ENCODE measurements around the gene SLC25A27. TPM values are rescaled to one million over a fixed set of nuclear protein-coding genes. Genes with fewer than 3 reads are reported as not detected.

Gene SLC25A27
- total and polyA plus RNA-seq, 2 experiments from 2014 or later, result 2.4 to 3.0 TPM

DNA sequence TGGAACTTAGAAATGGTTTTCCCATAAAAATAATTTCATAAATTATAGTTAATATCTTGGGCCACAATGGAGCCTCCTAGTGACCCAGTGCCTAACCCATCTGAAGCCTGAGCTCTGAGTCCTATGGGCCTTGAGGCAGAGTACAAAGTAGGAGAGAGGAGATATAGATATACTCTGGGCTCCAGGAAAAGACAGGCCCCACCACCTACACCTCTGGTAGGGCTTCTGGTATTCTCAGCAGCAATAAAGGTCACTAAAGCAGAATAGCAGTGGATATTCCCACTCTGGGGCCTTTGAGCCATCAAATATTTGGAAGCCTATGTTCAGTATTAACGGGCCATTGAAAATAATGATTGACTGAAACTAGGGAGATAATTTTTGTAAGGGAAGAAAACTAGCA lies 24.3 kb upstream of the SLC25A27 start:
- H3K9ac ChIP-seq, result no peak overlapping the region
- H3K36me3 ChIP-seq (ENCODE audit: low read depth), result no peaks in the 10 kb centered on the region
- H3K9me2 ChIP-seq (ENCODE audit: insufficient read depth), result no peaks in the 10 kb centered on the region
- H3K4me1 ChIP-seq (ENCODE audit: insufficient read depth), result no peaks in the 10 kb centered on the region
- H3F3A ChIP-seq (ENCODE audit: insufficient read depth), result no peaks in the 10 kb centered on the region
- H3K79me2 ChIP-seq (ENCODE audit: insufficient read depth), result no peaks in the 10 kb centered on the region
- H3K4me2 ChIP-seq (ENCODE audit: unreplicated experiment), result no peak overlapping the region
- DNase-seq, result no peak
- no peak overlapping the region for H2AFZ ChIP-seq
- no peaks in the 10 kb centered on the region for H4K20me1 ChIP-seq (ENCODE audit: insufficient read depth)
- in situ Hi-C loops (cut with MboI), result no loop called here
- TF ChIP-seq EZH2phosphoT487 (IDR thresholded peaks at IDR 0.05; ENCODE audit: insufficient read depth, low read depth) (no peak), EZH2 (IDR thresholded peaks at IDR 0.05; ENCODE audit: insufficient read depth, poor library complexity, severe bottlenecking) (no peak)
- H3K9me3 ChIP-seq (ENCODE audit: low read depth), result no peaks in the 10 kb centered on the region
- H3K27me3 ChIP-seq (replicated peaks; ENCODE audit: insufficient read depth), result no peaks in the 10 kb centered on the region
- WGBS, 2 experiments (ENCODE audit: low coverage in 1 of 2, low lambda C conversion rate in 2 of 2, missing lambda C conversion rate in 2 of 2), result 71 to 83% methylated on average over 1 of the region's 1 CpG
- no peak overlapping the region for H3K27ac ChIP-seq
- no peak overlapping the region for H3K4me3 ChIP-seq

DNA sequence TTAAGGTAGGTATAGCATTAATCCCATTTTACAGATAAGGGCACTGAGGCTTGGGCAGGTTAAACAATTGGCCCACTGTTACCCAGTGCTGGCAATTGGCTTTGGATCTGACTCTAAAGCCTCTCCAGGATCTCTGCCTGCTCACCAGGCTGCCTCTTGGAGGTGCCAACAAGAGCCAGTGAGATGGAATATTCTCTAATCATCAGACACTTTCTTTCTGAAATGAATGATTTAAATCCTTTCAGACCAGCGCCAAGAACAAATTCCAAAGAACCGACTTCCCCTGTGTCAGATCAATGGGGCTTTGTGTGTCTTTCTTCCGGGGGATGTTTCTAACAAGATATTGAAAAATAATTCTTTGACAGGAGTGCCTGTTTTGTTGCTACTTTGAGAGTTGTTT lies 23.8 kb upstream of the SLC25A27 start:
- H3K9me3 ChIP-seq (ENCODE audit: low read depth), result no peaks in the 10 kb centered on the region
- in situ Hi-C loops (cut with MboI), result no loop called here
- H3K36me3 ChIP-seq (ENCODE audit: low read depth), result no peaks in the 10 kb centered on the region
- no peaks in the 10 kb centered on the region for H3K27me3 ChIP-seq (replicated peaks; ENCODE audit: insufficient read depth)
- H3K4me2 ChIP-seq (ENCODE audit: unreplicated experiment), result no peak overlapping the region
- DNase-seq, result no peak
- no peak overlapping the region for H3K9ac ChIP-seq
- no peaks in the 10 kb centered on the region for H3K79me2 ChIP-seq (ENCODE audit: insufficient read depth)
- no peak overlapping the region for H2AFZ ChIP-seq
- no peaks in the 10 kb centered on the region for H4K20me1 ChIP-seq (ENCODE audit: insufficient read depth)
- no peak overlapping the region for H3K4me3 ChIP-seq
- H3K4me1 ChIP-seq (ENCODE audit: insufficient read depth), result no peaks in the 10 kb centered on the region
- TF ChIP-seq EZH2phosphoT487 (IDR thresholded peaks at IDR 0.05; ENCODE audit: insufficient read depth, low read depth), result no peak
- TF ChIP-seq EZH2 (IDR thresholded peaks at IDR 0.05; ENCODE audit: insufficient read depth, poor library complexity, severe bottlenecking), result no peak
- WGBS, 2 experiments (ENCODE audit: low coverage in 1 of 2, low lambda C conversion rate in 2 of 2, missing lambda C conversion rate in 2 of 2), result 67 to 68% methylated on average over 3 of the region's 3 CpGs
- H3K27ac ChIP-seq, result no peak overlapping the region
- no peaks in the 10 kb centered on the region for H3F3A ChIP-seq (ENCODE audit: insufficient read depth)
- H3K9me2 ChIP-seq (ENCODE audit: insufficient read depth), result no peaks in the 10 kb centered on the region

DNA sequence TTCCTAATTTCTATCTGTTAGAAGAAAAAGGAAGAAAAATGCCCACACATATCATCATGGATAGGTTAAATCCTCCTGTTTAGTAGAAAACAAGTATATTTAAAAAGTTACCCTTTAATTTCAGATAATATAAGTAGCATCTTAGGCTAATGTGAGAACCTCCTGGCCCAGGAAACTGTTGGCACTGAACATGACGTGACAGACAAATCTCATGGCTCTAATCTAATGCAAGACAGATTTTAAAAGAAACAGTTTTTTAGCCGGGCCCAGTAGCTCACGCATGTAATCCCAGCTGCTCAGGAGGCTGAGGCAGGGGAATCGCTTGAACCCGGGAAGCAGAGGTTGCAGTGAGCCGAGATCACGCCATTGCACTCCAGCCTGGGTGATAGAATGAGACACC lies 23.1 kb upstream of the SLC25A27 start:
- H3K36me3 ChIP-seq (ENCODE audit: low read depth), result no peaks in the 10 kb centered on the region
- H3K79me2 ChIP-seq (ENCODE audit: insufficient read depth), result no peaks in the 10 kb centered on the region
- no peaks in the 10 kb centered on the region for H3F3A ChIP-seq (ENCODE audit: insufficient read depth)
- in situ Hi-C loops (cut with MboI), result no loop called here
- H3K27me3 ChIP-seq (replicated peaks; ENCODE audit: insufficient read depth), result no peaks in the 10 kb centered on the region
- H2AFZ ChIP-seq, result no peak overlapping the region
- no peak overlapping the region for H3K4me3 ChIP-seq
- no peaks in the 10 kb centered on the region for H3K4me1 ChIP-seq (ENCODE audit: insufficient read depth)
- H3K27ac ChIP-seq, result no peak overlapping the region
- no peak overlapping the region for H3K4me2 ChIP-seq (ENCODE audit: unreplicated experiment)
- H3K9me3 ChIP-seq (ENCODE audit: low read depth), result no peaks in the 10 kb centered on the region
- no peak overlapping the region for H3K9ac ChIP-seq
- no peaks in the 10 kb centered on the region for H4K20me1 ChIP-seq (ENCODE audit: insufficient read depth)
- no peak for DNase-seq
- TF ChIP-seq EZH2phosphoT487 (IDR thresholded peaks at IDR 0.05; ENCODE audit: insufficient read depth, low read depth), result no peak
- no peak for TF ChIP-seq EZH2 (IDR thresholded peaks at IDR 0.05; ENCODE audit: insufficient read depth, poor library complexity, severe bottlenecking)
- WGBS, 2 experiments (ENCODE audit: low coverage in 1 of 2, low lambda C conversion rate in 2 of 2, missing lambda C conversion rate in 2 of 2), result 52 to 55% methylated on average over 7 of the region's 7 CpGs
- H3K9me2 ChIP-seq (ENCODE audit: insufficient read depth), result no peaks in the 10 kb centered on the region

DNA sequence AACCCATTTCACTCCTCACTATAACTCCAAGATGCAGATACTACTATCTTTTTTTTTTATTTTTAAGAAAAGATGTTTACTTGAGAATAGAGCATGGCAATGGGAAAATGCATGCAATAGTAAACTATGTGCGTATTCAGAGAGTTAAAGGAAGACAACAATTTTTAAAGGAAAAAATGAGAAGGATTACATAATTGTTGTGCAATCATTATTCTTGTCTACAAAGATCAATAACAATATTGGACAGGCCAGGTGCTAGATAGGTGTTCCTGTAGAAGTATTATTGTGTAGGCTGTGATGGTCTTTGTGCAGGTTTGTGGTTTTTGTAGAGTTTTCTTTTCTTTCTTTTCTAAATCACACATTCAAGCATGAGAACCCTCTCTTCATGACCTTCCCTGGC lies 20.7 kb upstream of the SLC25A27 start:
- no peak overlapping the region for H3K27ac ChIP-seq
- no peak overlapping the region for H3K4me2 ChIP-seq (ENCODE audit: unreplicated experiment)
- H3F3A ChIP-seq (ENCODE audit: insufficient read depth), result peaks cover 5% of the 10 kb centered on the region; the same call in 1 of the 2 replicates
- H3K27me3 ChIP-seq (replicated peaks; ENCODE audit: insufficient read depth), result no peaks in the 10 kb centered on the region
- no peaks in the 10 kb centered on the region for H3K36me3 ChIP-seq (ENCODE audit: low read depth)
- no peaks in the 10 kb centered on the region for H4K20me1 ChIP-seq (ENCODE audit: insufficient read depth)
- no peaks in the 10 kb centered on the region for H3K79me2 ChIP-seq (ENCODE audit: insufficient read depth)
- TF ChIP-seq EZH2 (IDR thresholded peaks at IDR 0.05; ENCODE audit: insufficient read depth, poor library complexity, severe bottlenecking), result no peak
- no peak for TF ChIP-seq EZH2phosphoT487 (IDR thresholded peaks at IDR 0.05; ENCODE audit: insufficient read depth, low read depth)
- no peak overlapping the region for H2AFZ ChIP-seq
- H3K4me3 ChIP-seq, result no peak overlapping the region
- in situ Hi-C loops (cut with MboI), result no loop called here
- DNase-seq, result no peak
- H3K4me1 ChIP-seq (ENCODE audit: insufficient read depth), result peaks cover 5% of the 10 kb centered on the region; the same call in 1 of the 2 replicates
- H3K9ac ChIP-seq, result no peak overlapping the region
- 93 to 96% methylated on average over 1 of the region's 1 CpG for WGBS, 2 experiments (ENCODE audit: low coverage in 1 of 2, low lambda C conversion rate in 2 of 2, missing lambda C conversion rate in 2 of 2)
- no peaks in the 10 kb centered on the region for H3K9me2 ChIP-seq (ENCODE audit: insufficient read depth)
- no peaks in the 10 kb centered on the region for H3K9me3 ChIP-seq (ENCODE audit: low read depth)

DNA sequence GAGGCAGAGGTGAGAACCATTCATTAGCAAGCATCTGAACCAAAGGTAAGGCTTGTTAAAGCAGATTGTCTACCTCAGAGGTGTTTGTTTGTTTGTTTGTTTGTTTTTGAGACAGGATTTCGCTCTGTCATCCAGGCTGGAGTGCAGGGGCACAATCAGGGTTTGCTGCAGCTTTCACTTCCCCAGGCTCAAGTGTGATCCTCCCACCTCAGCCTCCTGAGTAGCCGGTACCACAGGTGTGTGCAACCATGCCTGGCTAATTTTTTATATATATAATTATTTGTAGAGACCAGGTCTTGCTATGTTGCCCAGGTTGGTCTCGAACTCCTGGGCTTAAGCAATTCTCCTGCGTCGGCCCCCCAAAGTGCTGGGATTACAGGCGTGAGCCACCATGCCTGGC lies 17.3 kb upstream of the SLC25A27 start:
- Histone ChIP-seq H3K4me1 (ENCODE audit: insufficient read depth) (peaks cover 12% of the 10 kb centered on the region), H3K36me3 (ENCODE audit: low read depth) (no peaks in the 10 kb centered on the region), H3K9me3 (ENCODE audit: low read depth) (no peaks in the 10 kb centered on the region), H3K27me3 (replicated peaks; ENCODE audit: insufficient read depth) (no peaks in the 10 kb centered on the region), H3K27ac (no peak overlapping the region), H3F3A (ENCODE audit: insufficient read depth) (peaks cover 5% of the 10 kb centered on the region; the same call in 1 of the 2 replicates), H3K4me2 (ENCODE audit: unreplicated experiment) (no peak overlapping the region), H4K20me1 (ENCODE audit: insufficient read depth) (no peaks in the 10 kb centered on the region), H2AFZ (no peak overlapping the region), H3K9ac (no peak overlapping the region), H3K79me2 (ENCODE audit: insufficient read depth) (no peaks in the 10 kb centered on the region), H3K4me3 (no peak overlapping the region), H3K9me2 (ENCODE audit: insufficient read depth) (no peaks in the 10 kb centered on the region)
- 90 to 91% methylated on average over 6 of the region's 6 CpGs for WGBS, 2 experiments (ENCODE audit: low coverage in 1 of 2, low lambda C conversion rate in 2 of 2, missing lambda C conversion rate in 2 of 2)
- TF ChIP-seq EZH2 (IDR thresholded peaks at IDR 0.05; ENCODE audit: insufficient read depth, poor library complexity, severe bottlenecking) (no peak), EZH2phosphoT487 (IDR thresholded peaks at IDR 0.05; ENCODE audit: insufficient read depth, low read depth) (no peak)
- no peak for DNase-seq
- in situ Hi-C loops (cut with MboI), result no loop called here

Measured in GM23248 (cell line).